ENCODE data around the gene NHEJ1. TPM values are rescaled to one million over a fixed set of nuclear protein-coding genes. Genes with fewer than 3 reads are reported as not detected.

NHEJ1 gene
- polyA plus RNA-seq, 3 donors = 12.6 to 20.9 (median 20.3) TPM

GRCh38 chr2:219094171-219094570 is 66.4 kb downstream of the NHEJ1 start:
- Mint-ChIP-seq H3K36me3 (peaks cover 11 to 24% of the 10 kb centered on the region in 2 donors), H3K4me1 (peaks cover 13% of the 10 kb centered on the region), H3K27me3 (ENCODE audit: low read depth in 3 of 3) (peaks cover 0 to 2% (median 0%) of the 10 kb centered on the region in 3 donors), H3K9me3 (no peaks in the 10 kb centered on the region), H3K27ac (no peak overlapping the region), H3K4me3 (no peak overlapping the region)
- Histone ChIP-seq H3K9me3 (replicated peaks in 1 of 2; ENCODE audit: control insufficient read depth in 1 of 2, insufficient read depth in 1 of 2, low read length in 2 of 2) (no peaks in the 10 kb centered on the region), H3K27me3 (ENCODE audit: control insufficient read depth in 2 of 2, insufficient read depth in 2 of 2, low read length in 2 of 2) (no peaks in the 10 kb centered on the region), H4K20me1 (ENCODE audit: insufficient read depth, low read length) (peaks cover 5% of the 10 kb centered on the region), H3K4me3 (replicated peaks in 1 of 3; ENCODE audit: low read depth in 2 of 3, low read length in 3 of 3) (no peak overlapping the region), H3K27ac (ENCODE audit: low read depth in 1 of 2, low read length in 2 of 2) (no peak overlapping the region), H3K36me3 (replicated peaks in 1 of 2; ENCODE audit: control insufficient read depth in 1 of 2, insufficient read depth in 2 of 2, low read length in 2 of 2) (peaks cover 0 to 19% of the 10 kb centered on the region in 2 donors), H3K4me2 (replicated peaks; ENCODE audit: extremely low read depth, low read length, poor library complexity, severe bottlenecking) (no peak overlapping the region), H2AFZ (ENCODE audit: insufficient read depth, low read depth, low read length, poor library complexity, severe bottlenecking) (no peak overlapping the region), H3K79me2 (ENCODE audit: insufficient read depth, low read length) (no peaks in the 10 kb centered on the region), H3K9ac (ENCODE audit: insufficient read depth, low read length, poor library complexity, severe bottlenecking) (no peak overlapping the region), H3K4me1 (ENCODE audit: control insufficient read depth in 1 of 2, insufficient read depth in 2 of 2, low read length in 2 of 2) (peaks cover 4 to 8% of the 10 kb centered on the region in 2 donors)
- intact Hi-C loops (cut with micrococcal nuclease) = no loop called here
- DNase-seq = no peak
- 81% methylated on average over 2 of the region's 3 CpGs for WGBS (ENCODE audit: insufficient coverage)
- TF ChIP-seq CTCF (IDR thresholded peaks at IDR 0.05) = no peak

- TF ChIP-seq CTCF (IDR thresholded peaks at IDR 0.05) = no peak
- peaks cover 0 to 2% (median 0%) of the 10 kb centered on the region in 3 donors for H3K27me3 Mint-ChIP-seq (ENCODE audit: low read depth in 3 of 3)
- H3K9me3 Mint-ChIP-seq = no peaks in the 10 kb centered on the region
- DNase-seq = no peak
- Histone ChIP-seq H3K4me2 (replicated peaks; ENCODE audit: extremely low read depth, low read length, poor library complexity, severe bottlenecking) (no peak overlapping the region), H3K27ac (ENCODE audit: low read depth in 1 of 2, low read length in 2 of 2) (no peak overlapping the region), H2AFZ (ENCODE audit: insufficient read depth, low read depth, low read length, poor library complexity, severe bottlenecking) (no peak overlapping the region), H3K36me3 (replicated peaks in 1 of 2; ENCODE audit: control insufficient read depth in 1 of 2, insufficient read depth in 2 of 2, low read length in 2 of 2) (peaks cover 0 to 19% of the 10 kb centered on the region in 2 donors), H3K9ac (ENCODE audit: insufficient read depth, low read length, poor library complexity, severe bottlenecking) (no peak overlapping the region), H4K20me1 (ENCODE audit: insufficient read depth, low read length) (peaks cover 3% of the 10 kb centered on the region), H3K4me1 (ENCODE audit: control insufficient read depth in 1 of 2, insufficient read depth in 2 of 2, low read length in 2 of 2) (peaks cover 24 to 29% of the 10 kb centered on the region in 2 donors), H3K79me2 (ENCODE audit: insufficient read depth, low read length) (no peaks in the 10 kb centered on the region), H3K9me3 (replicated peaks in 1 of 2; ENCODE audit: control insufficient read depth in 1 of 2, insufficient read depth in 1 of 2, low read length in 2 of 2) (no peaks in the 10 kb centered on the region), H3K27me3 (ENCODE audit: control insufficient read depth in 2 of 2, insufficient read depth in 2 of 2, low read length in 2 of 2) (no peaks in the 10 kb centered on the region), H3K4me3 (replicated peaks in 1 of 3; ENCODE audit: low read depth in 2 of 3, low read length in 3 of 3) (no peak overlapping the region)
- intact Hi-C loops (cut with micrococcal nuclease) = no loop called here
- H3K36me3 Mint-ChIP-seq = peaks cover 16 to 26% of the 10 kb centered on the region in 2 donors
- H3K4me1 Mint-ChIP-seq = peaks cover 33% of the 10 kb centered on the region
- H3K4me3 Mint-ChIP-seq = no peak overlapping the region
- WGBS (ENCODE audit: insufficient coverage) = 67% methylated on average over 1 of the region's 4 CpGs
- no peak overlapping the region for H3K27ac Mint-ChIP-seq
Measured at GRCh38 chr2:219090436-219091299, 69.9 kb downstream of the NHEJ1 start.
